ACC112 (cell line): ENCODE measurements around the gene CYP2S1.
A peak's percentile ranks its signal among the peaks of the same experiment; 100 is the strongest.
"Not testable (repeated sequence)": the region's sequence is repeated elsewhere in the genome, so short reads cannot be mapped to it uniquely, and the experiment has no call there.

ENCODE experiments used
- H2AFZ ChIP-seq: fragments of 200-600 bp; sonication (generic); one replicate; pipeline ENCODE4 v1.6.0; 2017; ENCODE audit warnings: antibody characterized with exemption, low read length; ENCODE audit not compliant: unreplicated experiment
- H3K27ac ChIP-seq: fragments of 200-600 bp; sonication (generic); 2 replicates; pipeline ENCODE4 v1.5.1; 2014; ENCODE audit warnings: low read depth, mild to moderate bottlenecking, antibody characterized with exemption, low read length, moderate library complexity
- H3K27me3 ChIP-seq: fragments of 200-600 bp; sonication (generic); 2 replicates; pipeline ENCODE4 v1.6.1; 2014; ENCODE audit warnings: mild to moderate bottlenecking, antibody characterized with exemption, low read length, moderate library complexity, mixed read lengths; ENCODE audit not compliant: insufficient read depth
- H3K36me3 ChIP-seq: fragments of 200-600 bp; sonication (generic); 2 replicates; pipeline ENCODE4 v1.6.1; 2016; ENCODE audit warnings: mild to moderate bottlenecking, antibody characterized with exemption, low read length, moderate library complexity, mixed read lengths; ENCODE audit not compliant: insufficient read depth
- H3K4me1 ChIP-seq: fragments of 200-600 bp; sonication (generic); one replicate; pipeline ENCODE4 v1.6.1; 2016; ENCODE audit warnings: low read length, mixed read lengths; ENCODE audit not compliant: insufficient read depth, unreplicated experiment, control insufficient read depth
- H3K4me3 ChIP-seq: fragments of 200-600 bp; sonication (generic); 2 replicates; pipeline ENCODE4 v1.5.1; 2014; ENCODE audit warnings: mild to moderate bottlenecking, low read depth, low read length
- H3K79me2 ChIP-seq: fragments of 200-600 bp; sonication (generic); one replicate; pipeline ENCODE4 v1.6.0; 2016; ENCODE audit warnings: low read length; ENCODE audit not compliant: control insufficient read depth, unreplicated experiment, insufficient read depth

CYP2S1 gene

DNA sequence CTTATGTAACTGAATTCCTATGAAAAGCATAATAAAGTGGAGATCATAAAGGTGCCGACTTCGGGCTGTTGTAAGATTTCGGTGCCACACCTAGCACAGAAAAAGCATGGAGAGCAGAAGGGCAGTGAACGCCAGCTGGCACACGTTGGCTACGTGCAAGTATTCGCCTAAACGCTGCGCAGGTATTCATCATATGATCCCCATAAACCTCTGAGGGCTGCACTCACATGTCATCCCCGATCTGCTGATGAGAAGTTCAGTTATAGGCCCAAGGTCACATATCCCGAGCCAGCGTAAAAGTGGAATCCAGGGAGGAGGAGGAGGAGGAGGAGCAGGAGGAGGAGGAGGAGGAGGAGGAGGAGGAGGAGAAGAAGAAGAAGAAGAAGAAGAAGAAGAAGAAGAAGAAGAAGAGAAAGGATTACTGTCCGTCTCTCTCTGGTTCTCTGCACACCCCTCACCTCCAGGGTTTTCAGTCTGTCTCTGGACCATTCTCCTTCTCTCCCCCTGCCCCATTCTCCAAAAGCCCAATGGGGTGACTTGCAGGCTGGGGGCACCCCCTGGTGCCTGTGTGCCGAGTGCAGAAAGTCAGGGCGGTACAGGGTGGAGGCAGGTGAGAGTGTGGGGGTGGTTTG is 18.6 kb upstream of the CYP2S1 start:
- Histone ChIP-seq H3K4me1 (peaks cover 12% of the 10 kb centered on the region), H3K27me3 (no peaks in the 10 kb centered on the region), H3K36me3 (no peaks in the 10 kb centered on the region), H3K27ac (no peak overlapping the region), H3K4me3 (no peak overlapping the region), H3K79me2 (no peaks in the 10 kb centered on the region), H2AFZ (no peak overlapping the region)

DNA sequence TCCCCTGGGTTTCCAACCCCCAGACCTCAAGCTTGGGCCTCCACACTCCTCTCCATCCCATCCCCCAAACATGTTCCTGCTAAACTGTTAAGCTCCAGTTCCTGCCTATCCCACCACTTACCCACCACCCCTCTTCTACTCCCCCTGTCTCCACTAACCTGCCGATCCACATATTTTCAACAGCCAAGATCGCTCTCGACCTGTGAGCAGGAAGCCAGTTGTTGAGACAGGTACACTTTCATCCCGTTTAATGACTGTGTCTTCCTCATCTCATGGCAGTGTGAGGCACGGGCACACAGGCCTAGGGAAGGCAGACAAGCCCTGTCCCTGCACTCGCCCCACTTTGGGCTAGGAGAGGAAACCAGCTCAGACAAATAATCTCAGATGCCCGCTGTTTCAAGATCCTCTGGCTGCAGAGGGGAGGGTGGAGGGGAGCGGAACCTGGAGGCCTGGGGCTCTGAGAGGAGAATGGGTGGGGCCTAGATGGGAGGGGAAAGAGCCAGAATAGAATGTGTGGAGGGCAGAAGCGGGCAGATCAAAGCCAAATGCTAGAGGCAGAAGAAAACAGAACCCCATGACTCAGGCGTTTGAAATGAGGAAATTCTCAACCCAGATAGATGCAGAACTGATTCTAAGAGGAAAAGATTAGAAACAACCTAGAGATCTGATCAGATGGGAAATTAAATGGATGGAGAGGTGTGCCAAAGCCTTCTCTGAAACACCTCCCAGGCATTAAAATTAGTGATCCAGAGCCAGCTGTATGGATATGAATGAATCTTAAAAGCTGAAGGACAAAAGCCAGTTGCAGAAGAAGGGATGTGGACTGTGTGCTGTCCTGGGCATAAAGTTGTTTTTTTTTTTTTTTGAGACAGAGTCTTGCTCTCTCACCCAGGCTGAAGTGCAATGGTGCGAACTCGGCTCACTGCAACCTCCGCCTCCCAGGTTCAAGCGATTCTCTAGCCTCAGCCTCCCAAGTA is 16.9 kb upstream of the CYP2S1 start:
- Histone ChIP-seq H3K36me3 (no peaks in the 10 kb centered on the region), H3K4me3 (no peak overlapping the region), H3K27ac (no peak overlapping the region), H3K4me1 (peaks cover 12% of the 10 kb centered on the region), H3K27me3 (no peaks in the 10 kb centered on the region), H3K79me2 (no peaks in the 10 kb centered on the region), H2AFZ (peak overlapping the region; percentile 3)

DNA sequence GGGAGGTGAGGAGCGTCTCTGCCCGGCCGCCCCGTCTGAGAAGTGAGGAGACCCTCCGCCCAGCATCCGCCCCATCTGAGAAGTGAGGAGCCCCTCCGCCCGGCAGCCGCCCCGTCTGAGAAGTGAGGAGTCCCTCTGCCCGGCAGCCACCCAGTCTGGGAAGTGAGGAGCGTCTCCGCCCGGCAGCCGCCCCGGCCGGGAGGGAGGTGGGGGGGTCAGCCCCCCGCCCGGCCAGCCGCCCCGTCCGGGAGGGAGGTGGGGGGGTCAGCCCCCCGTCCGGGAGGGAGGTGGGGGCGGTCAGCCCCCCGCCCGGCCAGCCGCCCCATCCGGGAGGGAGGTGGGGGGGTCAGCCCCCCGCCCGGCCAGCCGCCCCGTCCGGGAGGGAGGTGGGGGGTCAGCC is 12.8 kb upstream of the CYP2S1 start:
- H3K36me3 ChIP-seq, H3K27ac ChIP-seq, H3K79me2 ChIP-seq, H2AFZ ChIP-seq, H3K27me3 ChIP-seq, H3K4me3 ChIP-seq: not testable (repeated sequence)
- H3K4me1 ChIP-seq = peaks cover 12% of the 10 kb centered on the region

DNA sequence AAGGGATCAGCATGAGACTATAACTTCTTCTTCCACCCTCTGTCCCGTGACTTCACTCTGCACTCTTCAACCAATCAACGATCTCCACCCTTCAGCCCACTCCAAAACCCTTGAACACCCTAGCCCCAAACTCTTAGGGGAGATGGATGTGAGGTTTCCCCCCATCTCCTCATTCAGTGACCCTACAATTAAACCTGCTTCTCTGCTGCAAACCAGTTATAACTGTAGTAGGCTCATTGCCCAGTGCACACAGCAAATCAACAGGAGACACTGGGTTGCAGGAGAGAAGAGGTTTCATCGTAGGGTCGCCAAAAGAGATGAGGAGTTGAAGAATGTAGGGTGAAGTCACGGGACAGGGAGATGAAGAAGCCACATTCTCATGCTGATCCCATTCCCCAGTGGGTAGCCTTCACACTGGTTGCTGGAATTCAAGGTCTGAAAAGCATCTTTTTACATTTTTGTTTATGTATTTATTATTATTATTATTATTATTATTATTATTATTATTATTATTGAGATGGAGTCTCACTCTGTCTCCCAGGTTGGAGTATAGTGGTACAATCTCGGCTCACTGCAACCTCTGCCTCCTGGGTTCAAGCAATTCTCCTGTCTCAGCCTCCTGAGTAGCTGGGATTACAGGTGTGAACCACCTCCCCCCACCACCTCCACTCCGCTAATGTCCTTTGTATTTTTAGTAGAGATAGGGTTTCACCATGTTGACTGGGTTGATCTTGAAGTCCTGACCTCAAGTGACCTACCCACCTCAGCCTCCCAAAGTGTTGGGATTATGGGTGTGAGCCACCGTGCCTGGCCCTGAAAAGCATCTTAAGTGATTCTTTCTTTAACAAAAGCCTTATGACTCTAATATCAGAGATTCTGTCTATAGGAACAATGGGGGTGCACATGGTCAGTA is 5.8 kb upstream of the CYP2S1 start:
- Histone ChIP-seq H3K4me3 (no peak overlapping the region), H3K27me3 (peaks cover 3% of the 10 kb centered on the region; the same call in 1 of the 2 replicates), H3K36me3 (no peaks in the 10 kb centered on the region), H2AFZ (no peak overlapping the region), H3K27ac (no peak overlapping the region), H3K4me1 (no peaks in the 10 kb centered on the region), H3K79me2 (no peaks in the 10 kb centered on the region)

DNA sequence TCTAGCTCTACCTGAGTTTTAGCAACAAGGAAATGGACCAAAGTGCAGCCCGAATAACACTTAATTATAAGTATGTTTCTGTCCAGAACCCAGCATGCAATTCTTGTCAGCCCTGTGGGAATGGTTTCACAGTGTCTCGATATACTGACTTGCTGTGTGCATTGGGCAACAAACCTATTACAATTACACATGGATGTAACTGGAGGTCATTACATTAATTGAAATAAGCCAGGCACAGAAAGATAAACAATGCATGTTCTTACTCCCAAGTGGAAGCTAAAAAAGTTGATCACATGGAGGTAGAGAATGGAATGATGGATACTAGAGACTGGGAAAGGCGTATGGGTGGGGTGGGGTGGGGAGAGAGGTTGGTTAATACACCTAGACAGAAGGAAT is 5.1 kb upstream of the CYP2S1 start:
- no peak overlapping the region for H3K27ac ChIP-seq
- no peaks in the 10 kb centered on the region for H3K79me2 ChIP-seq
- no peak overlapping the region for H2AFZ ChIP-seq
- H3K4me1 ChIP-seq = no peaks in the 10 kb centered on the region
- no peak overlapping the region for H3K4me3 ChIP-seq
- H3K27me3 ChIP-seq = peaks cover 10% of the 10 kb centered on the region; the same call in 1 of the 2 replicates
- H3K36me3 ChIP-seq = no peaks in the 10 kb centered on the region

DNA sequence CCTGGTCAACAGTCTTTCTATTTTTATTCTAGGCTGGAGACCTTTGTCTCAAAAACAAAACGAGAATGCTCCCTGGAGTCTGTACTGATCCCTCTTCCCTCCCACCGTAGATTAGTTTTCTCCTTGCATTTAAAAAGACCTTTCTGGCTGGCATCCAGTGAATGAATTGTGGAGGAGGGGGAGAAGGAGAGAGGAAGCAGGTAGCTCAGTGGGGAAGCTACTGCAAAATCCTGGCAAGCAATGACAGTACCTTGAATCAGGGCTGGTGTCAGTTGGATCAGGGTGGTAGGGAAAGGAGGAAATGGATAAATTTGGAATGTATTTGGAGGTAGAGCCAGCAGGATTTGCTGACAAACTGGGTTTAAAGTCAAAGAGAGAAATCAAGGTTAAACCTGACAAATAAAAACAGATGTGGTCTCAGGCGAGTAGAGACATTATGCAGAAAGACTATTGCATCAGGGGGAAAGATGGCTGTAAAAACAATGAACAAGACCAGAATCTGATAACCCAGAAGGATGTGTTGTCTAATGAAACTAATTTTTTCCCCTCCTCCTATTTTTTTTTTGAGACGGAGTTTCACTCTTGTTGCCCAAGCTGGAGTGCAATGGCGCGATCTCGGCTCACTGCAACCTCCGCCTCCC is 3.5 kb upstream of the CYP2S1 start:
- H3K4me1 ChIP-seq = no peaks in the 10 kb centered on the region
- H3K79me2 ChIP-seq = no peaks in the 10 kb centered on the region
- H3K36me3 ChIP-seq = no peaks in the 10 kb centered on the region
- H3K4me3 ChIP-seq = no peak overlapping the region
- H3K27me3 ChIP-seq = peaks cover 15% of the 10 kb centered on the region; the same call in 1 of the 2 replicates
- no peak overlapping the region for H3K27ac ChIP-seq
- no peak overlapping the region for H2AFZ ChIP-seq

DNA sequence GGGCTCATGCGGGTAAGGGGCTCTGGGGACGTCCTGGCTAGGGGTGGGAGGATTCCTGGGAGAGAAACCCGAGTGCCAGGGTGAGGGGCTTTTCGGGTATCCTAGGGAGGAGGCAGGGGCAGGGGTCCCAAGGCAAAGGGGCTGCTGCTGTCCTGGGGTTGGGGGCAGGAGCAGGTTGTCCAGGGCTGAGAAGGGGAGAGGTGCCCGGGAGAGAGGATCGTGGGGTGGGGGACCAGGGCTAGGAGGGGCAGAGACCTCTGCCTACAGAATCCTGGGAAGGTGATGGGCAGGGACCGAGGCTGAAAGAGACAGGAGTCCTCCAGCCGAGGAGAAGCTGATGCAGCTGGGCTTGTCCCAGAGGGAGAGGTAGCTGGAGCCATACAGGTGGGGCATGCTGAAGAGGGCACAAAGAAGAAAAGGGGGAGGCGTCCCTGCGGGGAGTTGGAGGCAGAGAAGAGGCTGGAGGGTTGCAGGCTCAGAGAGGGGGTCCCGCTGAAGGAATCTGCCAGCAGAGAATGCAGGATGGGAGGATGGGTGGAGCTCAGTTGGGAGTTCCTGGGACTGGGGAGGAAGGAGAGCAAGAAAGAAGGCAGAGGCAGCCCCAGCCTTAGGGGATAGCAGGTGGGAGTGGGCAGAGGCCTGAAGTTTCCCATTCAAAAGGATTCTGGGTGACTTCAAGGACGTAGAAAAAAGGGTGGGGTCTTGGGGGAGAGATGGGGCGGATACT is 574 bp downstream of the CYP2S1 start:
- Histone ChIP-seq H3K4me3 (peak overlapping the region; percentile 43; the same call in 1 of the 2 replicates), H3K4me1 (no peaks in the 10 kb centered on the region), H3K27ac (no peak overlapping the region), H3K27me3 (peaks cover 15% of the 10 kb centered on the region; the same call in 1 of the 2 replicates), H3K36me3 (no peaks in the 10 kb centered on the region), H3K79me2 (no peaks in the 10 kb centered on the region), H2AFZ (no peak overlapping the region)

DNA sequence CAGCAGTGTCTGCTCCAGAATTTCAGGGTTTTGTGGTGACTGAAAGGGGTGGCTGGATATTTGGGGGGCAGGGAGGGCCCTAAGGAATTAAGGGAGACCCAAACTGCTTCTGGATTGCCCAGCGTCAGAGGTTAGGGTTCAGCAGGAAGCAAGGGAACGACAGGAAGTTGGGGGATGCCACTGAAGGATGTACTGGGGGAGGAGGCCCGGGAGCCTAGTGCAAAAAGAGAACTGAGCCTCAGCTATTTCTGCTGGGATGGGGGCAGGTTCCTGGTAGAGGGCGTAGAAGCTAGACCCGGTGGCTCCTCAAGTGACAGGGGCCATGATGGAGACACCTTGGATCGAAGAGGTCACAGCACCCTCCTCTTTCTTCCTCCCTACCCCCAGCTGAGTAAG is 1.1 kb downstream of the CYP2S1 start:
- no peak overlapping the region for H2AFZ ChIP-seq
- no peak overlapping the region for H3K4me3 ChIP-seq
- H3K36me3 ChIP-seq = no peaks in the 10 kb centered on the region
- no peak overlapping the region for H3K27ac ChIP-seq
- peaks cover 15% of the 10 kb centered on the region; the same call in 1 of the 2 replicates for H3K27me3 ChIP-seq
- no peaks in the 10 kb centered on the region for H3K4me1 ChIP-seq
- H3K79me2 ChIP-seq = no peaks in the 10 kb centered on the region

DNA sequence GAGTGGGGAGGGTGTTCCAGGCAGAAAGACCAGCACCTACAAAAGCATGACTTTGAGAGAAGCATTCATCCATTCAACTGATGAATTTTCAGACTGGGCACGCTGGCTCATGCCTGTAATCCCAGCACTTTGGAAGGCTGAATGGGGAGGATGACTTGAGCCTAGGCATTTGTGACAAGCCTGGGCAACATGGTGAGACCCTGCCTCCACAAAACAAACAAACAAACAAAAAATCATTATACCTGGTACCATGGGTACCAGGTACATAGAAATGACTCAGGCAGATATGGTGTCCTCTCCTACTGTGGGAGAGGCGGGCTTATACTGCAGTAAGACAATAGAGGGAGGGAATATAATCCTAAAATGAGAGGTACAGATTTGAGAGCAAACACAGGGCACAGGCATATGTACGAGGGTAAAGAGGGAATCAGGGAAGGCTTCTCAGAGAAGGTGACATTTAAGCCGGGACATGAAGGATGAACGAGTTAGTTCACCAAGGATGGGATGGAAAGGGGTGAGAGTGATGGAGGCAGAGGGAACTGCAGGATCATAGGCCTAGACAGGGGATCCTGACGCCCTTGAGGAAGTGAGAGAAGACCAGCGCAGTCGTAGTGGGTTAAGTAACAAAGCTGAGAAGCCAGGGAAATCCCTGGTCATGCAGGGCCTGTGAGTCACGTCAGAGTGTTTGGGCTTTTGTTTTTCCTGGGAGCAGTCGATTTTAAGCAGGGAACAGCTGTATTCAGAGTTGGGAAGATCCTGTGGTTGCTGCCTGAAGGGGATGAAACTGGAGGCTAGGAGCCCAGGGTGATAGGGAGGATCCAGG is 2.9 kb downstream of the CYP2S1 start:
- H3K79me2 ChIP-seq = no peaks in the 10 kb centered on the region
- peaks cover 15% of the 10 kb centered on the region; the same call in 1 of the 2 replicates for H3K27me3 ChIP-seq
- no peaks in the 10 kb centered on the region for H3K36me3 ChIP-seq
- no peak overlapping the region for H2AFZ ChIP-seq
- no peak overlapping the region for H3K27ac ChIP-seq
- H3K4me3 ChIP-seq = no peak overlapping the region
- no peaks in the 10 kb centered on the region for H3K4me1 ChIP-seq
